Superior temporal gyrus (tissue), 1 donor: ENCODE data around the gene CHCHD3.
"Not testable (repeated sequence)": the region's sequence is repeated elsewhere in the genome, so short reads cannot be mapped to it uniquely, and the experiment has no call there.

Experiments used
- DNase-seq: peaks from one replicate; pipeline ENCODE4 v3.0.0-alpha.2; 2016; ENCODE audit errors: extremely low spot score

Gene CHCHD3

GRCh38 chr7:133044722-133045473, 37.0 kb downstream of the CHCHD3 start:
- no peak for DNase-seq

GRCh38 chr7:133040674-133041073, 41.2 kb downstream of the CHCHD3 start:
- DNase-seq, result no peak

GRCh38 chr7:133040178-133040577, 41.7 kb downstream of the CHCHD3 start:
- no peak for DNase-seq

GRCh38 chr7:133039614-133040013, 42.3 kb downstream of the CHCHD3 start:
- DNase-seq, result no peak

GRCh38 chr7:133036289-133036688, 45.6 kb downstream of the CHCHD3 start:
- no peak for DNase-seq

GRCh38 chr7:133035240-133035639, 46.6 kb downstream of the CHCHD3 start:
- not testable (repeated sequence) for DNase-seq

GRCh38 chr7:133030346-133030745, 51.5 kb downstream of the CHCHD3 start:
- DNase-seq, result no peak

- no peak for DNase-seq
Observed at GRCh38 chr7:133029463-133029862, 52.4 kb downstream of the CHCHD3 start.

GRCh38 chr7:133027397-133027796, 54.5 kb downstream of the CHCHD3 start:
- no peak for DNase-seq

GRCh38 chr7:133026210-133026859, 55.6 kb downstream of the CHCHD3 start:
- DNase-seq, result no peak

- no peak for DNase-seq
Observed at GRCh38 chr7:133025056-133025455, 56.8 kb downstream of the CHCHD3 start.

GRCh38 chr7:133024596-133024995, 57.3 kb downstream of the CHCHD3 start:
- DNase-seq, result no peak

- DNase-seq, result no peak
Observed at GRCh38 chr7:133023370-133024071, 58.4 kb downstream of the CHCHD3 start.

GRCh38 chr7:133022661-133023060, 59.2 kb downstream of the CHCHD3 start:
- DNase-seq, result no peak

GRCh38 chr7:133021196-133021595, 60.7 kb downstream of the CHCHD3 start:
- no peak for DNase-seq

- no peak for DNase-seq
Observed at GRCh38 chr7:133020496-133020895, 61.4 kb downstream of the CHCHD3 start.

- DNase-seq, result no peak
Observed at GRCh38 chr7:133019590-133019989, 62.3 kb downstream of the CHCHD3 start.

GRCh38 chr7:133016604-133017003, 65.3 kb downstream of the CHCHD3 start:
- no peak for DNase-seq

- DNase-seq, result no peak
Observed at GRCh38 chr7:133015888-133016287, 66.0 kb downstream of the CHCHD3 start.

GRCh38 chr7:133011746-133012145, 70.1 kb downstream of the CHCHD3 start:
- DNase-seq, result no peak

GRCh38 chr7:133009426-133010252, 72.3 kb downstream of the CHCHD3 start:
- no peak for DNase-seq

GRCh38 chr7:133007961-133008360, 73.9 kb downstream of the CHCHD3 start:
- no peak for DNase-seq
